ENCODE measurements around the gene CDH23.

Gene CDH23

GRCh38 chr10:71637305-71637704, 240.6 kb downstream of the CDH23 start:
- no peak for DNase-seq (ENCODE audit: low spot score)

DNA sequence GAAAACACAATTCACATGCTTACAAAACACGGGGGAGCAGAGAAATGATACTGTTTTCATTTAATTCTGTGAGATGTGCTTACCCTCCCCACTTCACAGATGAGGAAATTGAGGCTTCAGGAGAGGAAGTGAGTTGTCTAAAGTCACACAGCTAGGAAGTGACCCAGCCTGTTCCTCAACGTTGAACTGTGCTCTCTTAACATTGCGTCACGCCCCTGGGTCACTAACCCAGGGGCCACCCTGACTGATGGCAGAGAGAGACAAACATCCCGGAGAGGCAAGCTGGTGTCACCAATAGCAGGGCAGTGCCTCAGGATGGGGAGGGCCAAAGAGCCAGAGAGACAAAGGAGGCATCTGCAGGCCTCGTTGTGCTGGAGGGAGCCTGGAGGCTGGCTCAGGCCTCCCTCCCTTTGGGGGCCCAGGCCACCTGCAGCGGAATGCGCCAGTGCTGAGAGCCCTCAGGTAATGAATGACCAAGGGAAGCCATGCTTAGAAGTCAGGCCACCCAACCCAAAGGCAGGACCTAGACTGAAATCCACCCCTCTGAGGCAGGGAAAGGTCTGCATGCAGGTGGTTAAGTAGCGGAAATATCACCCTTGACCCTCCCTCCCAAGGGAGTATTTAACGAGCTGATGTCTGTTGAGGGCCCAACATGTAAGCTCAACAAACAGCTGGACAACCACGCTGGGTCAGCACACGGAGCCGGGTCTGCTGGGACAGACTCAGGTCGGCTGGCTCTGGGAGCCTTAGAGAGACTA, 241.5 kb downstream of the CDH23 start:
- no peak for DNase-seq (ENCODE audit: low spot score)

DNA sequence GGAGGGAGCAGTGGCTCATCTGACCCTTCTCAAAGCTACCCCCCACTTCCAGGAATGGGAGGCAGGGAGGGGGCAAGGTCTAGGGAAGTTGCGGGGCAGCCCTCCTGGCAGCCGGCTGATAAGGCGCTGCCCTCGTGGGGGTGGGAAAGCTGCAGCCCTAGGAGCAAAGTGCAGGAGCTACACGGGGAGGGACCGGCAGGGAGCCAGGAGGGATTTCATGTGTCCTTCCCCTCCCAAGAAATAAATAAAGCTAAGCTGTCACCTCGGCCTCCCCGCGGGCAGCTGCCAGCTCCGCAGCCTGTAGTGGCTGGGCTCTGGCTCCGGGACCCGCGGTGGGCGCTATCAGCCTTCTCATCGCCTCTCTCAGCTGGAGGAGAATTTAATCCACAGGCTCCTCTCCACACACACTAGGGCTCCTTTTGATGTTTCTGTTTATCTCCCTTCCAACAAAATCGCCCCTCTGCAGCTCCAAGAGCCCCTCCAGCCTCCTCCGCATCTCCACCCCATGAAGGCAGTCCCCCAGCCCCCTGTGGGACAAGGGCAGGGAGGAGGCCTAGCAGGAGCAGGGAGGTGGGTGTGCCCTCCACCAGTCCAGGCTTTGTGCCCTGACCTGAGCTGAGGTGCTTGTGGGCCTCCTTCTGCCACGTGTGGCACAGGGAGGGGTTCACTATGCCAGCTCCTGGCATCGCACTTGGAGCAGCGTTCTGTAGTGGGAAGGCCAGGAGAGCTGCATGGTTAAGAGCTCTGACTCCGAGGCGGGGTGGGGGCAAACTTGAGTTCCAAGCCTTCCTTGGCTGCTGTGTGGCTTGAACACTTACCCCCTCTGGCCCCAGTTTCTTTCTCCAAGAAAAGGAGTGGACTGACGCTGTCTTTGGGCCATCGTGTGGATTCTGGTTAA, 242.4 kb downstream of the CDH23 start:
- no peak for DNase-seq (ENCODE audit: low spot score)

- no peak for DNase-seq (ENCODE audit: low spot score)
These were observed 243.9 kb downstream of the CDH23 start for GRCh38 chr10:71640607-71641006.

GRCh38 chr10:71641449-71641848, 244.7 kb downstream of the CDH23 start:
- DNase-seq (ENCODE audit: low spot score), result no peak

DNA sequence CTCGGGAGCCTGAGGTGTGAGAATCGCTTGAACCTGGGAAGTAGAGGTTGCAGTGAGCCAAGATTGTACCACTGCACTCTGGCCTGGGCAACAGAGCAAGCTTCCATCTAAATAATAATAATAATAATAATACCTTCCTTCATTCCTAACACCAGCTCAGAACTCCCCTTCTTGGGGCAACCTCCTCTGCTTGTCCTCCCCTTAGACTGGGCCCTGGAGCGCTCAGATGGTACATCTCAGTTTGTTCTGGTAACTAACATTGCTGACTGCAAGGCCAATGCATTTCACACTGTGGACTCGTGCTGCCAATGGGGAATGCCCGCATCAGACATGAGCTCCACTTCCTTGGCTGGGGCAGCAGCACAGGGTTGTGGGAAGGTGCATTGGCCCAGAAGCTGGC, 245.3 kb downstream of the CDH23 start:
- DNase-seq (ENCODE audit: low spot score), result no peak

DNA sequence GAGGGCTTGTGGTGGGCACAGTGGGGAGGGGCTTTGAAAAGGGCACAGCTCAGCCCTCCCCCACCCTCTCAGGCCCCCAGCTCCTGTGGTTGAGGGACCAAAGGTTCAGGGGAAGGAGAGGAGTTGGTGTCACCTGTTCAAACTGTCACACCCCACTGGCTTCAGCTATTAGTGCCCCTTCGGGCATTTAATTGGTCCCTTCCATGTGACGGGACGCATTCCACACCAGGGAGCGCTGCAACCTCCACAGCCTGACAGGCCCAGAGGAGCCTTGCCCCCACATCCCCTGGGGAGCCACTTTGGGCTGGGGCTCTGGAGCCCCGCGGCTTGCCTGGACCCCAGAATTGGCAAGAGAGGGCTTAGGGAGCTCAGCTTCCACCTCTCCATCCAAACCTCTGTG, 247.2 kb downstream of the CDH23 start:
- no peak for DNase-seq (ENCODE audit: low spot score)

DNA sequence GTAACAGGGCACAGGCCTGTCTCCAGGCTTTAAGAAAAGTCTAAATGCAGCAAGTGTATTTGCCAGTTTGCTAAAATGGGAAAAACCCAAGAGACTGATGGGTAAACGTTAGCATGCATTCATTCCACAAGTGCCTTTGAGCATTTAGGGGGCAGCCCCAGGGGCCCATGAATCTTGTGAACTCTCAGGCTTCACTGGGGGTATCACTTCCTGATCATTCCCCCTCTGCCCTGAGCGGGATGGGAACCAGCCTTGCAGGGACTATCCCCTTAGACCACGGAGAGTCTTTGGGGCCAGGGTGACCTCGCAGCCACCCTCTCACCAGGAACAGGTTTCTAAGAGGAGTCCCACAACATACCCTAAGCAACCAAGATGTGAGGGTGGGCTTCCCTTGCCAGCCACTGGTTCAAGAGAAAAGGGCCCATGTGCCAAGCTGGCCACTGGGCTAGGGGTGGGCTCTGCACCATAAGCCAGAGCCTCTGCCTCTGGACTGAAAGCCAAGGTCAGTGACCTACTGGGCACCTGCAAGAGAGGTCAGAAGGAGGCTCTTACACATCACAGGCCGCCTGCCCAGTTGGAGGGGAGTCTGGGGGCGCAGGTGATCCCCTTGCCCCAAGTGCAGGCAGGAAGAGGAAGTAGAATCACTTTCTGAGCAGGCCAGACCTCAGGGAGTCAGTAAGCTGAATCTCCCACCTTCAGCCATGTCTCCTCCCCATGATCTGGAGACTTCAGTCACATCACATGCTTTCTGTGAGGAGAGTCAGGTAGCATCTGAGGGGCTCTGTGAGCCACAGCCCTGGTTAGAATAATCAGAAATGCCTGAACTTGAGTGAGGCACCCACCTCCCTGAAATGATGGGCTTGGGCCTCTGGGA, 247.8 kb downstream of the CDH23 start:
- no peak for DNase-seq (ENCODE audit: low spot score)

GRCh38 chr10:71645185-71645584, 248.5 kb downstream of the CDH23 start:
- no peak for DNase-seq (ENCODE audit: low spot score)

GRCh38 chr10:71646037-71646436, 249.3 kb downstream of the CDH23 start:
- no peak for DNase-seq (ENCODE audit: low spot score)

- DNase-seq (ENCODE audit: low spot score), result no peak
These were observed 250.0 kb downstream of the CDH23 start for GRCh38 chr10:71646592-71647292.

DNA sequence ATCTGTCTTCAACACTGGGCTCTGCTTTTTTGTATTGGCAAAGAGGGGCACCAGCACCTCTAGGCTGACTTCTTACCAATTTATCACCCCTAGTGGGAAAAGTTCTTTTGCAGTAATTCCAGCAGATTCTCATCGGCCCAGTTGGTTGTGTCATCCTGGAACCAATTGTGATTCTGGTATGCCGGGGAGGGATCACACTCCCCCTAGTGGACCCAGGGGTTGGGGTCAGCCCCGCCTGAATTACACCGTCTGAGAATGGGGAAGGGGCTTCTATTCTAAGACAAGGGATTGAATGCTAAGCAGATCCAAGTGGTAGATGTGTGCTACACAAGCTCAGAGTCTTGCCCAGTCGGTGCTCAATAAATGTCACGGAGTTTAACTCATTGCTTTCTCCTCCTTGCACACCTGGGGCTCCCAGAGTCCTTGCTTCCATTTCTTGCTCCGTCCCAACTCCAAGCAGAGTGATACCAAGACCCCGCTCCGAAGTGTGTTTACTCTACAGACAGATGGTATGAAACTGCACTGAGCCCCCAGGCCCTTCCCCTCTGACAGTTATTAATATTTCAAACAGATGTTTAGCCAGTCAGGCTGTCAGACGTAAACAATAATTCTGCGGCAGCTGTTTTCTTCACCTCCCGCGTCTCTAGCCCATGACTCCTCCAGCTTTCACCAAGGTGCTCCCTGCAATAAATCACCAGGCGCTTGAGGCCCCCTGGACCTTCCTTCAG, 251.0 kb downstream of the CDH23 start:
- no peak for DNase-seq (ENCODE audit: low spot score)

GRCh38 chr10:71648254-71648932, 251.7 kb downstream of the CDH23 start:
- DNase-seq (ENCODE audit: low spot score), result no peak

DNA sequence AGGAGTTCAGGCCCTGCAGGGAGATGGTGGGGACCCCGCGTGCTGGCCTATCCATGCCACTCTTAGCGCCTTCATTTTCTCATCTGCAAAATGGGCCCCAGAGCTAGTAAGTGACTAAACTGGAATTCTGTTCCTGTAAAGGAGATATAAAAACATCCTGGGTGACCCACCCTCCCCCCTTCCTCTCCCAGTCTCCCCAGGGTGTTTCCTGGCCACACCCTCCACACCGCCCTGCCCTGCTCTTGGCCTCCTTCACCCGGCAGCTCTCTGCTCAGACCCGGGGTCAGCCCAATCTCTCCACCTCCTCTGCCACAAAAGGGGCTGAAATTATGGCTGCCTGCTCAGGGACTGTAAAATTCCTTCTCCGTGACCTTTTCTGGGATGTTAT, 252.2 kb downstream of the CDH23 start:
- DNase-seq (ENCODE audit: low spot score), result no peak

- DNase-seq (ENCODE audit: low spot score), result no peak
These were observed 252.9 kb downstream of the CDH23 start for GRCh38 chr10:71649631-71650030.

- DNase-seq (ENCODE audit: low spot score), result no peak
These were observed 253.7 kb downstream of the CDH23 start for GRCh38 chr10:71650397-71650796.

DNA sequence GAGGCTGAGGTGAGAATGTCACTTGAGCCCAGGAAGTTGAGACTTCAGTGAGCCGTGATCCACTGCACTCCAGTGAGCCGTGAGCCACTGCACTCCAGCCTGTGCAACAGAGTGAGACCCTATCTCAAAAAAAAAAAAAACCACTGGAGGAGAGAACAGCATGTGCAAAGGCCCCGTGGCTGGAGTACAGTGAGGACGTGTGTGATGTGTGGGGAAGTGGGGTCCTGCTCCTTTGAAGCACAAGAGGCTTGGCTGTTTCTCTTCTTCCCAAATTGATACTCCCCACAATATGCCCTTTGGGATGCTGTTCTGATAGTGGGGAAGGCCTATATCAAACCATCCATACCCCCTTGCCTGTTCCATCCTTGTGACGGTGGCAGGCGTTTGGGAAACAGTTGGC, 254.7 kb downstream of the CDH23 start:
- no peak for DNase-seq (ENCODE audit: low spot score)

GRCh38 chr10:71651928-71652327, 255.2 kb downstream of the CDH23 start:
- DNase-seq (ENCODE audit: low spot score), result no peak

DNA sequence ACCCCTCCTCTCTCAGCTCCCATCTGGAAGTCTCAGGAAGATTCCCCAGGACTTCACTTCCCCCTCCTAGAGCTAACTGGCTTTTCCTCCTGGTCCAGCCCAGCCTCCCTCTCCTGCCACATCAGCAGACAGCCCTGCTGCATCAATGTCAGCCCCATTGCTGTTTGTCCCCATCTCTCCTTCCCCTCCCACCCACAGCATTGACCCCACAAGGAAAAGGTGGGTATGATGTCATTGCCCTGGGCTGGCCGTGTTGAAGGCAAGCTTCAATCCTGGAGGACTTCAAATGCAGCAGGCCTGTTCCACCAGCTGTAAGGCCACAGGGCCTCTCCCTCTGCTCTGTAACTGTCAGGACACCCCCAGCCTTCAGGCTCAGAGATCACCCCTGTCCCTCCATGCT, 256.3 kb downstream of the CDH23 start:
- DNase-seq (ENCODE audit: low spot score), result no peak

DNA sequence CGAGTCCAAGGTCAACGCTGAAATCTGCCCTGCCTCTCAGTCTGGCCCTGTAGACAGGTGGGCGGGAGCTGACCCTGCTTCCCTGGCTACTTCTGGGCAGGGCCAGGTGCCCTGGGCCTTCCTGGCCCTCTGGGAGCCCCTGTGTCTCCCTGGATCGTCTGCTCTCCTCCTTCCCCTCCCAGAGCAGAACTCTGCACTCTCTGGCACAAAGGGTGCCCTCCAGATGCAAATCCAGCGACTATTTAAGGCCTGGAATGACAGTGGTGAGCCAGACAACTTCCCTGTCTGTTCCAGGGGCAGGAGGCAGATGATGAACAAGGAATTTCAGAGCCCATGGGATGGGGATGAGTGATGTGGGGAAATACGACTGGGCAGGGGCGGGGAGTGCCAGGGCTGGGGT, 259.5 kb downstream of the CDH23 start:
- DNase-seq (ENCODE audit: low spot score), result no peak
